ENCODE measurements around the gene MYLIP.

GRCh38 chr6:16103722-16104121 is 25.2 kb upstream of the MYLIP start:
- no peak for TF ChIP-seq CTCF (IDR thresholded peaks at IDR 0.05; ENCODE audit: low read length)
- TF ChIP-seq EZH2 (optimal IDR thresholded peaks at IDR 0.05; ENCODE audit: low read depth, low read length): no peak
- no peak for TF ChIP-seq EZH2phosphoT487 (IDR thresholded peaks at IDR 0.05; ENCODE audit: low read length)

All from MM.1S (cell line).